H9 (cell line): ENCODE data around the gene PLXNB1. TPM values are rescaled to one million over a fixed set of nuclear protein-coding genes. Genes with fewer than 3 reads are reported as not detected.

ENCODE experiments used
- DNase-seq: peaks from one replicate; pipeline ENCODE4 v3.0.0-alpha.2; 2017
- H2AFZ ChIP-seq: one replicate; pipeline ENCODE4 v1.6.1; 2013; ENCODE audit warnings: mild to moderate bottlenecking, low read length, control low read depth, moderate library complexity
- H2AK5ac ChIP-seq: 2 replicates; pipeline ENCODE4 v1.6.1; 2013; ENCODE audit warnings: low read length, control low read depth, mixed read lengths; ENCODE audit not compliant: insufficient read length
- H2BK120ac ChIP-seq: one replicate; pipeline ENCODE4 v1.6.1; 2013; ENCODE audit warnings: low read depth, mild to moderate bottlenecking, low read length, control low read depth, inconsistent platforms; ENCODE audit not compliant: poor library complexity, severe bottlenecking
- H2BK12ac ChIP-seq: 2 replicates; pipeline ENCODE4 v1.6.1; 2013; ENCODE audit warnings: low read length, control low read depth, mixed read lengths, low read depth; ENCODE audit not compliant: insufficient read length
- H2BK15ac ChIP-seq: 2 replicates; pipeline ENCODE4 v1.6.1; 2013; ENCODE audit warnings: low read depth, low read length, control low read depth
- H2BK20ac ChIP-seq: one replicate; pipeline ENCODE4 v1.6.1; 2013; ENCODE audit warnings: low read depth, mild to moderate bottlenecking, low read length, control low read depth, inconsistent platforms; ENCODE audit not compliant: poor library complexity, severe bottlenecking
- H2BK5ac ChIP-seq: 2 replicates; pipeline ENCODE4 v1.6.1; 2013; ENCODE audit warnings: low read length, control low read depth, mixed read lengths; ENCODE audit not compliant: insufficient read length
- H3K14ac ChIP-seq: 2 replicates; pipeline ENCODE4 v1.6.1; 2013; ENCODE audit warnings: low read length, control low read depth; ENCODE audit not compliant: insufficient read depth
- H3K18ac ChIP-seq: 2 replicates; pipeline ENCODE4 v1.6.1; 2013; ENCODE audit warnings: low read depth, mild to moderate bottlenecking, mixed read lengths, low read length, control low read depth; ENCODE audit not compliant: insufficient read length
- H3K23ac ChIP-seq: 2 replicates; pipeline ENCODE4 v1.6.1; 2013; ENCODE audit warnings: low read length, control low read depth, mixed read lengths, low read depth; ENCODE audit not compliant: insufficient read length
- H3K23me2 ChIP-seq: 2 replicates; pipeline ENCODE4 v1.6.1; 2013; ENCODE audit warnings: low read depth, mild to moderate bottlenecking, mixed read lengths, low read length, control low read depth; ENCODE audit not compliant: insufficient read length, poor library complexity, severe bottlenecking
- H3K27ac ChIP-seq: 2 replicates; pipeline ENCODE4 v1.5.1; 2013; ENCODE audit warnings: low read length, control low read depth, mixed read lengths, low read depth; ENCODE audit not compliant: insufficient read length
- H3K27me3 ChIP-seq: 2 replicates; pipeline ENCODE4 v1.6.1; 2013; ENCODE audit warnings: low read length, control low read depth, inconsistent platforms; ENCODE audit not compliant: insufficient read depth
- H3K4ac ChIP-seq: 2 replicates; pipeline ENCODE4 v1.6.1; 2013; ENCODE audit warnings: low read depth, mild to moderate bottlenecking, control low read depth, inconsistent platforms, low read length, moderate library complexity
- H3K4me1 ChIP-seq: 2 replicates; pipeline ENCODE4 v1.6.1; 2013; ENCODE audit warnings: low read length, control low read depth, inconsistent platforms; ENCODE audit not compliant: insufficient read depth
- H3K4me2 ChIP-seq: 2 replicates; pipeline ENCODE4 v1.6.1; 2013; ENCODE audit warnings: low read length, control low read depth, mixed read lengths; ENCODE audit not compliant: insufficient read length, insufficient read depth
- H3K56ac ChIP-seq: 2 replicates; pipeline ENCODE4 v1.6.1; 2013; ENCODE audit warnings: low read depth, mild to moderate bottlenecking, mixed read lengths, low read length, control low read depth; ENCODE audit not compliant: insufficient read length
- H3K79me1 ChIP-seq: 2 replicates; pipeline ENCODE4 v1.6.1; 2013; ENCODE audit warnings: low read depth, mild to moderate bottlenecking, moderate library complexity, low read length, control low read depth, inconsistent platforms; ENCODE audit not compliant: insufficient read depth, poor library complexity, severe bottlenecking
- H3K79me2 ChIP-seq: 2 replicates; pipeline ENCODE4 v1.6.1; 2013; ENCODE audit warnings: low read length, control low read depth, inconsistent platforms; ENCODE audit not compliant: insufficient read depth
- H3K9ac ChIP-seq: 2 replicates; pipeline ENCODE4 v1.6.1; 2013; ENCODE audit warnings: low read length, control low read depth, mixed read lengths; ENCODE audit not compliant: insufficient read length; ENCODE audit errors: extremely low read depth
- H3K9me3 ChIP-seq: one replicate; pipeline ENCODE4 v1.6.1; 2013; ENCODE audit warnings: low read depth, low read length, inconsistent platforms; ENCODE audit not compliant: control insufficient read depth
- H3T11ph ChIP-seq: one replicate; pipeline ENCODE4 v1.6.1; 2013; ENCODE audit warnings: mild to moderate bottlenecking, low read length, control low read depth, inconsistent platforms
- H4K20me1 ChIP-seq: one replicate; pipeline ENCODE4 v1.6.1; 2013; ENCODE audit not compliant: control insufficient read depth, insufficient read length, insufficient read depth
- H4K5ac ChIP-seq: 2 replicates; pipeline ENCODE4 v1.6.1; 2013; ENCODE audit warnings: low read depth, mild to moderate bottlenecking, mixed read lengths, low read length, control low read depth; ENCODE audit not compliant: insufficient read length
- H4K8ac ChIP-seq: replicated peaks from 2 replicates; pipeline ENCODE4 v1.6.1; 2013; ENCODE audit warnings: low read length, control low read depth, mixed read lengths, low read depth; ENCODE audit not compliant: insufficient read length
- H4K91ac ChIP-seq: 2 replicates; pipeline ENCODE4 v1.6.1; 2013; ENCODE audit warnings: low read depth, mild to moderate bottlenecking, moderate library complexity, mixed read lengths, low read length, control low read depth; ENCODE audit not compliant: insufficient read length
- H3K27ac Mint-ChIP-seq, 3 experiments: 2 replicates in 2 of 3; 3 replicates in 1 of 3; pipeline ENCODE4 v1.8.0; 2020 to 2021; ENCODE audit warnings: mixed read lengths in 3 of 3, mild to moderate bottlenecking in 1 of 3, moderate library complexity in 1 of 3
- H3K27me3 Mint-ChIP-seq: 2 replicates; pipeline ENCODE4 v1.8.0; 2021; ENCODE audit warnings: low read depth, mild to moderate bottlenecking, moderate library complexity, mixed read lengths
- H3K36me3 Mint-ChIP-seq, 3 experiments: 2 replicates in 2 of 3; 3 replicates in 1 of 3; pipeline ENCODE4 v1.8.0; 2020 to 2021; ENCODE audit warnings: low read depth in 3 of 3, mixed read lengths in 3 of 3; ENCODE audit not compliant: insufficient read depth in 1 of 3
- H3K4me1 Mint-ChIP-seq, 2 experiments: 2 replicates each; pipeline ENCODE4 v1.8.0; 2020; ENCODE audit warnings: mixed read lengths in 2 of 2
- H3K4me3 Mint-ChIP-seq, 2 experiments: 2 replicates in 1 of 2; 3 replicates in 1 of 2; pipeline ENCODE4 v1.8.0; 2020 to 2021; ENCODE audit warnings: mild to moderate bottlenecking in 2 of 2, mixed read lengths in 2 of 2, moderate library complexity in 1 of 2
- H3K9me3 Mint-ChIP-seq, 2 experiments: 2 replicates in 1 of 2; 3 replicates in 1 of 2; pipeline ENCODE4 v1.8.0; 2020; ENCODE audit warnings: mild to moderate bottlenecking in 2 of 2, mixed read lengths in 2 of 2, moderate library complexity in 1 of 2
- WGBS: extraction: QIAGEN DNeasy Blood & Tissue Kit; methylation state at CpG from one replicate; pipeline ENCODE4 v1.1.7; 2013; ENCODE audit warnings: missing lambda C conversion rate, low lambda C conversion rate, mixed read lengths; ENCODE audit not compliant: insufficient read length; ENCODE audit errors: extremely low coverage; 5-methylcytosine and 5-hydroxymethylcytosine counted together
- total RNA-seq: library from RNA; stranded (reverse); gene quantifications from 2 replicates; pipeline ENCODE4 v1.2.1, GENCODE V29; 2021
- TF ChIP-seq, protein P1 (sequence below): fragments of 200-600 bp; sonication (generic); conservative IDR thresholded peaks from 3 replicates; pipeline ENCODE4 v1.8.0; 2021; ENCODE audit warnings: antibody characterized with exemption, mild to moderate bottlenecking

Gene PLXNB1
- total RNA-seq, 1 experiment from 2014 or later, result 184 TPM

DNA sequence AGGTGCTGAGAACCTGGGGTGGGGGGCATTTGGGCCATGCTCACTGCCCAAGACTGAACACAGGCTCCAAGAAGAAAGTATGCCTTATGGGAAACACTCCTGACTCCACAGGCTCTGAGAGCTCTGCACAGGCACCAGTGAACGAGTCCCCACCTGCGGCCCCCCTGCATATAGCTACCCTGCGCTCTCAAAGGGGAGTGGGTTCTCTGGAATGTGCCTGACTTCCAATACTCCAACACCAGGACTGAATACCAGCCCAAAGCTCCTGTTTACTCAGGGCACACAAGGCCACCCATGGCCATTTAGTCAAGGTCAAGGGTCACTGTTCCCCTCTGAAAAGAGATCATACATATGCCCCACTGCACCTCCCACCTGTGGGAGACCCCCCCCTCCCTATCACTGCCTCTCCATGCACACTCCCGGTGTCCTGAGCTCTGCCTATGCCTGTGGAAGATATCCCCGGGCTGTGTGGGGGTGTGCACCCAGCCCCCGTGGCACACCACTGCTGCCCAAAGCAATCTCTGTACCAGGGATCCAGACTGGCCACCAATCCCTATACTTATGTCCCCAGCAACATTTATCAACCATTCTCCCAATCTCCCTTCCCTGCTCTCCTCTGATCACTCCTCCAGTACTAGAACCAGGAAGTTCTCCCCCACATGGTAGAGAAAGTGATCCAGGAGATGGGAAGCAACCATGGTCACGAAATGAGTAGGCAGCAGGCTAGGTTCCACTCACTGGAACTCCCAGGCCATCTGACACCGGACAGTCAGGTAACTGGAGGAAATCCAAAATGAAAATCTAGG is 1.5 kb upstream of the PLXNB1 start:
- no peak overlapping the region for H3K56ac ChIP-seq
- Mint-ChIP-seq H3K36me3 (peaks cover 21 to 46% (median 38%) of the 10 kb centered on the region in 3 experiments; a peak in 6 of 7 replicates), H3K4me3 (peak overlapping the region; percentile 17 to 93; a peak in 4 of 5 replicates), H3K27ac (peak overlapping the region in 2 of 3 experiments; percentile 97 to 98; a peak in 6 of 7 replicates), H3K9me3 (no peaks in the 10 kb centered on the region), H3K27me3 (no peaks in the 10 kb centered on the region), H3K4me1 (peaks cover 43 to 44% of the 10 kb centered on the region in 2 experiments)
- peaks cover 13% of the 10 kb centered on the region for H3K23me2 ChIP-seq
- H4K8ac ChIP-seq, result no peak overlapping the region
- H3T11ph ChIP-seq, result no peak overlapping the region
- no peaks in the 10 kb centered on the region for H3K27me3 ChIP-seq
- H3K18ac ChIP-seq, result no peak overlapping the region
- DNase-seq, result no peak
- TF ChIP-seq, protein P1, sequence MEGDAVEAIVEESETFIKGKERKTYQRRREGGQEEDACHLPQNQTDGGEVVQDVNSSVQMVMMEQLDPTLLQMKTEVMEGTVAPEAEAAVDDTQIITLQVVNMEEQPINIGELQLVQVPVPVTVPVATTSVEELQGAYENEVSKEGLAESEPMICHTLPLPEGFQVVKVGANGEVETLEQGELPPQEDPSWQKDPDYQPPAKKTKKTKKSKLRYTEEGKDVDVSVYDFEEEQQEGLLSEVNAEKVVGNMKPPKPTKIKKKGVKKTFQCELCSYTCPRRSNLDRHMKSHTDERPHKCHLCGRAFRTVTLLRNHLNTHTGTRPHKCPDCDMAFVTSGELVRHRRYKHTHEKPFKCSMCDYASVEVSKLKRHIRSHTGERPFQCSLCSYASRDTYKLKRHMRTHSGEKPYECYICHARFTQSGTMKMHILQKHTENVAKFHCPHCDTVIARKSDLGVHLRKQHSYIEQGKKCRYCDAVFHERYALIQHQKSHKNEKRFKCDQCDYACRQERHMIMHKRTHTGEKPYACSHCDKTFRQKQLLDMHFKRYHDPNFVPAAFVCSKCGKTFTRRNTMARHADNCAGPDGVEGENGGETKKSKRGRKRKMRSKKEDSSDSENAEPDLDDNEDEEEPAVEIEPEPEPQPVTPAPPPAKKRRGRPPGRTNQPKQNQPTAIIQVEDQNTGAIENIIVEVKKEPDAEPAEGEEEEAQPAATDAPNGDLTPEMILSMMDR, result no peak
- peaks cover 21% of the 10 kb centered on the region; the same call in 1 of the 2 replicates for H3K79me2 ChIP-seq
- H3K4me2 ChIP-seq, result no peak overlapping the region
- no peak overlapping the region for H2BK15ac ChIP-seq
- H2BK120ac ChIP-seq, result no peak overlapping the region
- H3K9me3 ChIP-seq, result no peaks in the 10 kb centered on the region
- H4K20me1 ChIP-seq, result no peaks in the 10 kb centered on the region
- H4K91ac ChIP-seq, result no peak overlapping the region
- no peak overlapping the region for H2AK5ac ChIP-seq
- H3K14ac ChIP-seq, result no peak overlapping the region
- no peak overlapping the region for H2BK5ac ChIP-seq
- no CpG with 5 or more reads among the region's 8 CpGs for WGBS
- no peak overlapping the region for H2AFZ ChIP-seq
- no peak overlapping the region for H3K27ac ChIP-seq
- no peak overlapping the region for H3K9ac ChIP-seq
- no peaks in the 10 kb centered on the region for H3K79me1 ChIP-seq
- H2BK12ac ChIP-seq, result no peak overlapping the region
- H4K5ac ChIP-seq, result no peak overlapping the region
- no peak overlapping the region for H3K23ac ChIP-seq
- H2BK20ac ChIP-seq, result no peak overlapping the region
- peaks cover 16% of the 10 kb centered on the region; the same call in 1 of the 2 replicates for H3K4me1 ChIP-seq
- no peak overlapping the region for H3K4ac ChIP-seq
